Stimulated activated CD4-positive, alpha-beta T cell treated with anti-CD3 and anti-CD28 coated beads, TNF-alpha, amount 100 ng/mL, for 24 hours (primary cell): ENCODE data around the gene KCNK15.

Experiments
- DNase-seq, 3 experiments: peaks; one replicate each; pipeline ENCODE4 v3.0.0-alpha.2; 2020; ENCODE audit warnings: low read depth in 3 of 3

KCNK15 gene

DNA sequence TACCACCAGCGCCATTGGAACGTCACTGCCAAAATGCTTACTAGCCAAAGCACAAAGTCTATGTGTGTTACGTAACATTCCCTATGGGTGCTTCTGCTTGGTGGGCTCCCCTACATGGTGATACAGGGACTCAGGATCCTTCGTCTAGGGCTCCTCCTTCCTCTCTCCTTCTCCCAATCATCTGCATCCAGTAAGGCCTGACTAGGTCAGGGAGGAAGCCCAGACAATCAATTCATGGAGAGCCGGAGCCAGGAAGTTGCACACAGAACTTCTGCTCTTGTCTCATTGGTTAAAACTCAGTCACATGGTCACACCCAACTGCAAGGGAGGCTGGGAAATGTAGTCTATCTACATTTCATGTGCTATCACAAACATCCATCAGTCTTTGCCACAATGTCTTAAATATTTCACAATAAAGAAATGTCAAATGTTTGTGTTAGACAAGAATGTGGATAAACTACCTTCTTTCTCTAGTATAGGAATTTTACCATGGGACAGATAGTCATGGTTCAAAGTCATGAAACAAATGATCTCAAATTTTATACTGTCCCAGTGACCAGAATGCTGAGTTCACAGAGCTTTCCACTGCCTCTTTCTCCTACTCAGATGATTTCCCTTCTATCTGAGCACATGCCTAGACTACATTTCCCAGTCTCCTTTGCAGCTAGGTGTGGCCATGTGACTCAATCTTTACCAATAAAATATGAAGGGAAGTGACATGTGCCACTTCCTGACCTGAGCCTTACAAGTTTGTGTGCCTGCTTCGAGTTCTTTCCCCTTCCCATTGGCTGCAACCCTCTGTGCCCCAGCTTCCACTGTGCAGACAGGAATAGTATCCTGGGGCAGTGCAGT lies 9.3 kb upstream of the KCNK15 start:
- no peak for DNase-seq

DNA sequence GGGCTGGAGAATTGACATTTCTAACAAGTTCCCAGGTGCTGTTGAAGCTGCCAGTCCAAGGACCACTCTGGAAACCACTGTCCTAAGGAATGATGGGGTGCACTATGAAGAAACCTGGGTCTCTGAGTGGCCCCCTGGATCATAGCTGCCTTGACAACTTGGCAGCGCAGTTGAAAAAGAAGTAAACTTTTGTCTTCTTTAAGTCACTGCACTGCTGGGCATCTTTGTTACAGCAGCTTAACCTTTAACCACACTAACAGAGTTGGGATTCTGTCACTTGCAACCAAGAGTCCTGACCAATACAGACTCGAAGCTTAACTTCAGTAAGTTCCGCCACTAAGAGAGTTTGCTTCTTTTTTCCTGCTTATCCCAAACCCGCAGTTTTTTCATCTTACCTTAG lies 8.5 kb upstream of the KCNK15 start:
- DNase-seq = no peak

DNA sequence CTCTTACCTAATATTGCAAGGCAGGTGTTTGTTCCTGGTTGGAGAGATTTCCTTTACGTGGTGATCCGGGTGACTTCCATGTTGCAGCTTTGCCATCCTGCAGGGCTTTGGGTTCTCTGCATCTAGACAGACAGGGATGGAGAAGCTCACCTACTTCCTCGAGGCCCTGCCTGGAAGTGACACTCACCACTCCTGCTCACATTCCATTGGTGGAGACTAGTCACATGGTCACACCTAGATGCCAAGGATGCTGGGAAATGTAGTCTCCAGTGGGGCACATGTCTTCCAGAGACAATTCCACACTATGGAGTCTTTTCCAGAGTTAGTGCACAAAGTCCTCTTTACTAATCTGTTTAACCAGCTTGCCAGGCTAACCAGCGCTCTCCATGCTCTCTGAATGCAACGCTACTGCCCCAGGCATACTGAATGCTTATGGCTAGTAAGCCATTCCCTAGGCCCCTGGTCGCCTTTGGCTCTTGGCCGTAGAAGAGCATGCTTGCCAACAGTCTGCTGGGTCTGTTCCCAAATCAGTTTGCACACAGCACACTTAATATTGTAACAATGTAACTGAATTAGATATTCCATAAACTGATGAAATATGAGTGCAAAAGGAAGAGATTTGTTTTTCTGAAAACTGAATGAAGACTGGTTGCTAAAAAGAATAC lies 6.7 kb upstream of the KCNK15 start:
- peak in 1 of 3 experiments; percentile 20 for DNase-seq

DNA sequence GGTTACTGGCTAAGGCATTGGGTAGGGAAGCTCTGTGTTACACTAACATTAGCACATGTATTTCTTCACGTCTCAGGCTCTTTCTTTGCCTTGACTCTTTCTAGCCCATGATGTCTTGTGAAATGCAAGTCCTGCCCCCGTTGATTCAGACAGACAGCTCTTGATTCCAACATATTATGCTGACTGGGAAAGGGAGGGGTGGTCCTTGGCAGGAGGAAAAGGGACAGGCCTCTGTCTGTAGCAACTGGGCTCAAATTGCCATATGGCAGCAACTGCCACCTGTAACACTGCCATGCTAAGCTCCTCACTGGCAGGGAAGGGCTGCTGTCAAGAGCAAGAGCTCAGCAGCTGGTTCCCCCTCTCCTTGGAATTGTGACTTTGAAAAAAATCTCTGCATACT lies 5.7 kb upstream of the KCNK15 start:
- no peak for DNase-seq

DNA sequence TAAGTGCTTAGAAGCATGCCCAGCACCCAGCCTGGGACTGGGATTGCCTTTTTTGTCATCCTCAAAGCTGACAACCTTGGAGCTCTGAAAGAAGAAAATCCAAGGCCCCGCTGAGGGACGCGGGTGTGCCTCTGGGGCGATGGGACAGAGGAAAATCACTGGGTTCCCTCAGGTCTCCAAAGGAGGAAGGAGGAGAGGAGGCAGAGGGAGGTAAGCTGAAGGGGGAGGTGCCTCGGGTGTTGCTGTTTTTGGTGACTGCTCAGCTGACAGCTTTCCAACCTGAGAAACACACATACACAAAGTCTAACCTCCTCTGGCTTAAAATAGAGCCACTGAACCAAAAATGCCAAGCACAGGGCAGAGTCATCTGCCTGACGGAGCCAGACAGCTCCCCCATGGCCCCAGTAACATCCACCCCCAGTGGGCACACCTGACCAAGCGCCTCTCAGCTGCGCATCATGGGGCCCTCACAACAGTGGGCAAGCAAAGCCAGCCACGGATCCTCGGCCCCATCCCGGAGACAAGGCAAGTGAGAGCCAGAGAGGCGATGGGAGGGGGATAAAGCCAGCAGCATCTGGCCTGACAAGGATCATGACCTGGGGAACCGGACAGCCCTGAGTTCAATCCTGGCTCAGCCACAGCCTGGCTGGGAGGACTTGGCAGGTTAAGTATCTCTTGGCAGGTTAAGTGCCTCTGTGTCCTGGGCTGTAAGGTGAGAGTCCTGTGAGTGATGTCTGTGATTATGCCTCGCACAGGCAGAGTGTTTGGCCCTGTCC lies 3.2 kb upstream of the KCNK15 start:
- no peak for DNase-seq

DNA sequence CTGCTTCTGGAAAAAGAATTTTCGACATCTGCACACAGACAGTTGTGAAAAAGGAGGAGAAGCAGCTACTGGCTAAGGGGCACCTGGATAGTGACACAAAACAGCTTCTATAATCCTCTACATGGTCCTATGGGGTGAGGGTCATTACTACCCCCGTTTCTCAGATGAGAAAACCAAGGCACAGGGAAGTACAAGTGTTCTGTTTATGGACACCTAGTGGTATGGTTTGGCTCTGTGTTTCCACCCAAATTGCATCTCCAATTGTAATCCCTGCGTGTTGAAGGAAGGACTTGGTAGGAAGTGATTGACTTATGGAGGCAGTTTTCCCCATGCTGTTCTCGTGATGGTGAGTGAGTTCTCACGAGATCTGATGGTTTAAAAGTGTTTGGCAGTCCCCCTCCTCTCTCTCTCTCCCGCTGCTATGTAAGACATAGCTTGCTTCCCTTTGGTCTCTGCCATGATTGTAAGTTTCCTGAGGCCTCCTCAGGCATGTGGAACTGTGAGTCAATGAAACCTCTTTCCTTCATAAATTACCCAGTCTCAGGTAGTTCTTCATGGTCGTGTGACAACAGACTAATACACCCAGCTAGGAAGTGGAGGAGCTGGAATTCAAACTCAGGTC lies 2.5 kb upstream of the KCNK15 start:
- DNase-seq = no peak

DNA sequence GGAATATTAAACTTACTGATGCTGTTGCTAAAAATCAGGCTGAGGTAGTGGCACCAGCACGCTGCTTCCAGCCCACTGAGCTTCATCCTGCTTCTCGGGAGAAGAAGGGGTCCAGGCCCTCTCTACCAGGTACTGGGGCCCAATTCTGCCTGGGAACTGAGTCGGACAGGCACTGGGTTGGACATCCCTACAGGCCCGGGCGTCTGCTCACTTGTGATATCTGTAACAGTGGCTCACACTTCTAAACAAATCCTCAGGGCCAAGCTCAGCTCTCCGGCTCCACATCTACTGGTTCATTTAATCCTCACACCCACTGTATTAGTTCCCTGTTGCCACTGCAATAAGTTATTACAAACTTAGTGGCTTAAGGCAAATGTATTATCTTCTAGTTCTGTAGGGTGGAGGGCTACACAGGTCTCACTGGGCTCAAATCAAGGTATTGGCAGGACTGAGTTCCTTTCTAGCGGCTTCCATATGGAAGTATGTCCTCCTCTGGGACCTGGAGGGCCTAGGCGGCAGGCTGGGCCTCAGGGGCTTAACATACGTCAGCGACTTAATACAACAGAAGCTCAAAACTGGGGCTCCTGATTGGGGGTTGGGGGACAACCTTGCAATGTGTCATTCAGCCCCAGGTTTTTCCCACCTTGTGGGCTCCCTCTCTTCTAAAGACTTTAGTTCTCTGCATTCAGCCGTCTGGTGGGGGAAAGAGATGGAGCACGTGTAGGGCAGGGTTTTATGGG lies 1.6 kb upstream of the KCNK15 start:
- DNase-seq = no peak

DNA sequence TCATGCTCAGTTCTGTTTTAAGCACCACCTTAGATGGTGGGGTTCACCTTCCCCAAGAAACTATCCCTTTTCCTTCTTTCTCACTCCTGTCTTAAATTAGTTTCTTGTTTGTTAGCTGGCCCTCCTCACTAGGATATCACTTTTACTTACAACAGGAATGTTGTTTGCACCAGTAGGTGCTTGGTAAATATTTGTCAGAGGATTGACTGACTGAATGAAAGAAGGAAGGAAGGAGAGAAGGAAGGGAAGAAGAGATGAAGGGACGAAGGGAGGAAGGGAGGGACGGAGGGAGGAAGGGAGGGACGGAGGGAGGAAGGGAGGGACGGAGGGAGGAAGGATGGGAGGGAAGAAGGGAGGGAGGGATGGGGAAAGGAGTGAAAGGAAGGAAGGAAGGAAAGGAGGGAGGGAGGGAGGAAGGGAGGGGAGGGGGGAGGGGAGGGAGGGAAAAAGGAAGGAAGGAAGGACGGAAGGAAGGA lies 505 bp upstream of the KCNK15 start:
- no peak for DNase-seq

DNA sequence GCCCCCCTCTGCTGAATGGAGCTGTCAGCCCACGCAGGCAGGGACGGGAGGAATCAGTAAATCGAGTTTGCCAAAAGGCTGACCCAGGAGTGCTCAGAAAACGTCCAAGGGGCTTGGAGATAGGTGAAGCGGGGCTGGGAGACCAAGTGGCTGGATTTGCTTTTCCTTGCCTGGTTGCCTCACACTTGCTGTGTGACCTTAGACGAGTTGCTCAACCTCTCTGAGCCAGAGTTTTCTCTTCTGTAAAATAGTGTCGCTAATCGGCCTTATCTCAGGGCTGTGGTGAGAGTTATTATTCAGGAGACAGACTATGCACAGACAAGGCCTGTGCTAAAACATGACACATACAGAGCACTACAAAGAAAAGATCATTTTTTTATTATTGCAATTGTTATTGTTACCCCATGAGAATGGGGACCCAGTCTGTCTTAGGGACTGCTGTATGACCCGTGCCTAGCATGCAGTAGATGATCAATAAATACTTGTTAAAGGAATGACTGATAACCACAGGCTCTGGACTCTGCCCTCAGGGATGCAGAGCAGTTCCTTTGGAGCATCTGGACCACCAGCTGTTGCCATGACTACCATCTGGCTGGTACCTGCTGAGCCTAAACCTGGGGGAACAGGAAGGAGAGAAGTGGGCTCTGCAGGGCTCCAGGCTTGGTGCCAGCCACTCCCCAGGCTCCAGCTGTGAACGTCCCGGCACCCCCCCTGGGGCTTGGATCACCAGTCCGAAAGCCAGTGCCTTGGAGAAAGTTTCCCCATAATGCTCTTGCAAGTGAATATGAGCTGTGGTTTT lies 901 bp downstream of the KCNK15 start:
- DNase-seq = no peak

DNA sequence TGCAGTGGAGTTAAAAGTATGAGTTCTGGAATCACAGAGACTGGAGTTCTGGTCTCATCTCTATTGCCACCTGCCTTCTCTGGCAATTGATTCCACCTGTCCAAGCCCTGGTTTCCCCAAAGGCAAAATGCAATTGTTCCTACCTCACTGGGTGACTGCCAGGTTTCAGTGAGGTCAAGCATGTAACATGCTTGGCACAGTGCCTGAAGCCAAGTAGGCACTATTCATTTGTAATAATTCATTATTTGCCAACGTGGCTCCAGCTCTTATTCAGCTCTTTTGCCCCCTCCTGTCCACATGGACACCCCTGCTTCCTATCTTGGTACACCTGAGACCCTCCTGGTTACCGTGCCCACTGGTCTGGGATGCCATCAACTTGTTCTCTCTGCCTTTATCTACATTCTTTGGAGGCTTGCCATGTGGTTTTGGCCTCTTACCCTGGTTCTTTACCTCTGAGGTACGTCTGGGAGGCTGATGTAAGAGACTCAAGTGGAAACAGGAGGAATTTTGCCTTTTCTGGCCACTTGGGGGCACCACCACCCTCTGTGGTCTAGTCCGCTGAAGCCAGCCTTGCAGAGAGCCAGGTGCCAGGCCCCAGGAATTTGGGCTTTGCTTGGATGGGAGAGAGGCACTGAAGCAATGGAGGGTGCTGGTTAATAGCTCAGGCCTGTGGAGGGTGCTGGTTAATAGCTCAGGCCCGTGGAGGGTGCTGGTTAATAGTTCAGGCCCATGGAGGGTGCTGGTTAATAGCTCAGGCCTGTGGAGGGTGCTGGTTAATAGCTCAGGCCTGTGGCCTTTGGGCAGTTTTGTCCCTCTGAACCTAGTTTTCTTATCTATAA lies 1.7 kb downstream of the KCNK15 start:
- peak; percentile 31 to 73 (median 33) for DNase-seq

DNA sequence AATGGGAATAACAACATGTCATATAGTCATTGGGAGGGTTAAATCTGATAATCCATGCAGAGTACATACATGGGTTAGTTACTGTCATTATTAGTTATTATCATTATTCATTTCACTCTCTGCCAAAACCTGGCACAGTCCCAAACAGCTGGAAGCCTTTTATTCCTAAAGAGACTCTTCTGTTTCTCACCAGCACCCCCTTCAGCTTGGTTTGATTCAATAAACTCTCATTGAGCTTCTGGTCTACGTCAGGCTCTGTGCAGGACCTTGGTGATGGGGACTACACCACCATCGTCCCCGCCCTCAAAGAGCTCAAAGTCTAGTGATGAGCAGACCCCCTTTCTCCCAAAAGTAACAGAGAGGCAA lies 2.3 kb downstream of the KCNK15 start:
- no peak for DNase-seq

DNA sequence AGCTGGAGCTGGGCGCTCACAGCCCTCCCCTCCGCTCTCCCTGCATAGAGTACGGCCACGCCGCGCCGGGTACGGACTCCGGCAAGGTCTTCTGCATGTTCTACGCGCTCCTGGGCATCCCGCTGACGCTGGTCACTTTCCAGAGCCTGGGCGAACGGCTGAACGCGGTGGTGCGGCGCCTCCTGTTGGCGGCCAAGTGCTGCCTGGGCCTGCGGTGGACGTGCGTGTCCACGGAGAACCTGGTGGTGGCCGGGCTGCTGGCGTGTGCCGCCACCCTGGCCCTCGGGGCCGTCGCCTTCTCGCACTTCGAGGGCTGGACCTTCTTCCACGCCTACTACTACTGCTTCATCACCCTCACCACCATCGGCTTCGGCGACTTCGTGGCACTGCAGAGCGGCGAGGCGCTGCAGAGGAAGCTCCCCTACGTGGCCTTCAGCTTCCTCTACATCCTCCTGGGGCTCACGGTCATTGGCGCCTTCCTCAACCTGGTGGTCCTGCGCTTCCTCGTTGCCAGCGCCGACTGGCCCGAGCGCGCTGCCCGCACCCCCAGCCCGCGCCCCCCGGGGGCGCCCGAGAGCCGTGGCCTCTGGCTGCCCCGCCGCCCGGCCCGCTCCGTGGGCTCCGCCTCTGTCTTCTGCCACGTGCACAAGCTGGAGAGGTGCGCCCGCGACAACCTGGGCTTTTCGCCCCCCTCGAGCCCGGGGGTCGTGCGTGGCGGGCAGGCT lies 4.6 kb downstream of the KCNK15 start:
- DNase-seq = no peak

DNA sequence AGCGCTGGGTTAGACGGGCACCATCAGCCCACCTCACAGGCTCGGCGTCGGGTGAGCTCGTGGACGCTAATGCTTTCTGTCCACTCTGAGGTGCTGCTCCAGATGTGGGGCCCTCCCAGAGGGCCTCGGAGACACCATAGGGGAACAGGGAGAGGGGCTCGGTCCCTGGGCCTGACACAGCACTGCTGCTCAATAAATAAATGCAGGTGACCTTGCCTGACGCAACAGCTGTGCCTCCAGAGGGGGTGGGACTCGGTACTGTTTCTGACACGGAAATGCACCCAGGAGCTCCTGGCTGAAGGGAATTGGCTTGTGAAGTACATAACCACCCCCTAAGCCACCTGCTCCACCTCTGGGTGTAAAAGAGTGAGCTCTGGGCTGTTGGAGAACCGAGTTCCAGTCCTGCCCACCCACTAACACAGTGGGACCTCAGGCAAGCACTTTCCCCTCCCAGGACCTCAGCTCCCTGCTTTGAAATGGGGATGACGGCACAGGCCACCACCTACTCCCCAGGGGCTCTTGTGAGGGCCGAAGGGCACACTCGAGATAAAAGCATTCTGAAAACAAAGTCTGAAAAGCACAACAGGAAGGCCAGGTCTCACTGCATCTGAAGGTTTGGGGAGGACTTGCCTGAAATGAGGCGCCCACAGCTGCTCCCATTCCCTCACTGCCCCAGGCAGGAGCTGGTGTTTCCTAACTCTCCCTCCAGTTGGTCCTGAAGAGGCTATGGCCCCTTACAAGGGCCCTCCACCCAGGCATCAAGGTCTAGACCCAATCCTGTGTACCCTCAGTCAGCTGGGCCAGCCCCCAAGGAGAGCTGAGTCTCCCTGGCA lies 6.7 kb downstream of the KCNK15 start:
- no peak for DNase-seq

DNA sequence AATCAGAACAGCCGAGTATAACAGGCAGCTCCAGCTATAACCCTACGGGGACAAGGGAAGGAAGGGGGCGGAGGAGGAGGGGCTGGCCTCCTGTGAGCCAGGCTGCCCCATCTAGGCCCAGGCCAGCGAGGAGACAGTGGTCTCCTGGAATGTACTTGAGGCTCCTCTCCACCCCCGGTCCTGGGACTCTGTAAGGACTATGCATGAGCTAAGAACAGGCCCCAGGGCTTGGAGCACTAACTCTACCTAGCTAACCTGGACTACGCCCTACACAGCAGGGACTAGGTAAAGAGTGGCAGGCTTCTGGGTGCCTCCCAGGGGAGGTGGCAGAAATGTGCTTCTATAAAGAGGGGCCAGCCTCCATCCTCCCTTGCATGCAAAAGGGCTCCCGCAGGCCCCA lies 8.9 kb downstream of the KCNK15 start:
- no peak for DNase-seq

DNA sequence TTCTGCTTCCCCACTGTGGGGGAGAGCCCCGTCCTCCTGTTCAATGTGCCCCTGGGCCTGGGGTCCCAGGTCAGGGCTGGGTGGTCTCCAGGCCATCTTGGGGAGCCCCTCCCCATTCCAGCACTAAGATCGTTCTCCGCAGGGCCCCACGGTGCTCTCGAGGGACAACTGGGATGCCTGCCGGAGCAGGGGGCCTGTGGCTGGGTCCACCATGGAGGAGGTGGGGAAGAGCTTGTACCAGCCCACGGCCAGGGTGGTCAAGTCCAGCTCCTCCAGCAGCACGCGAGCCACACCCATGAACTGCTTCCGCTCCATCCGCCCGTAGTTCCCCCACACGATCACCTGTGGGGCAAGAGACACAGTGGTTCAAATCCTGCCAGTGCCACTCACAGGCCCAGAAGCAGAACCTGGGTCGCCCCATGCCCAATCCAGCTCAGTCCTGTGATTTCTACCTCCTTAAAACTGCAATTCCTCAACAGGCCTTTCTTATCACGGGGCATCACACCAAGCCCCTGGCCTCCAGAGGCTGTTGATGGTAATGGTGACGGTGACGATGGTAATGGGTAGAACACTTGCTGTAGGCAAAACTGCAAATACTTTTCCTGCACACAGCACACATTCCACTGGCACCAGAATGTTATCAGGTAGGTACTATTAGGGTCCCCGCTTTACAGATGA lies 10.5 kb downstream of the KCNK15 start:
- DNase-seq = no peak

DNA sequence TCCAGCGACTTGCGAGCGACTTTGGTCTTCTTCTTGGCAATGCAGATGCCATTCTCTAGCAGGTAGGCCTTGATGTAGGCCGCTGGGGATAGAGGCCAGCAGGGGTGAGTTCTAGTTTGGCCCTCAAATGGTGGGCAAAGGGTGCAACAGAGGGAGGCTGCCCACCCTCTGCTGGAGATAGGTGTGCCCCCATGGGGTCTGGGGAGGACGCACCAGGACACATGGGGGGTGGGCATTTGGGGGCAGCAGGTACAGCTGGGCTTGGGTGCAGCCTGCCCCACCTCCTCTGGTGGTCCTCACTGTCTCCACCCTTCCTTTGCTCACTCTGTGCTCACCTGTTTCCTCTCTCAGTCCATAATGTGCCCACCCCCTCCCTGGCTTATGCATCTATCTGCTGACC lies 11.3 kb downstream of the KCNK15 start:
- no peak for DNase-seq
